ENCODE measurements around the gene CSMD2.

The CSMD2 gene

GRCh38 chr1:33758698-33759097, 406.3 kb downstream of the CSMD2 start:
- no peak for DNase-seq (ENCODE audit: low read depth in 2 of 2)

- DNase-seq (ENCODE audit: low read depth in 2 of 2) = no peak
These were observed 411.8 kb downstream of the CSMD2 start for GRCh38 chr1:33753087-33753856.

GRCh38 chr1:33745942-33746341, 419.1 kb downstream of the CSMD2 start:
- DNase-seq (ENCODE audit: low read depth in 2 of 2) = no peak

- DNase-seq (ENCODE audit: low read depth in 2 of 2) = no peak
These were observed 421.6 kb downstream of the CSMD2 start for GRCh38 chr1:33743221-33743998.

- no peak for DNase-seq (ENCODE audit: low read depth in 2 of 2)
These were observed 422.4 kb downstream of the CSMD2 start for GRCh38 chr1:33742663-33743062.

GRCh38 chr1:33741749-33742148, 423.3 kb downstream of the CSMD2 start:
- no peak for DNase-seq (ENCODE audit: low read depth in 2 of 2)

GRCh38 chr1:33740040-33740744, 424.8 kb downstream of the CSMD2 start:
- DNase-seq (ENCODE audit: low read depth in 2 of 2) = no peak

GRCh38 chr1:33738976-33739375, 426.1 kb downstream of the CSMD2 start:
- DNase-seq (ENCODE audit: low read depth in 2 of 2) = no peak

GRCh38 chr1:33738536-33738935, 426.5 kb downstream of the CSMD2 start:
- DNase-seq (ENCODE audit: low read depth in 2 of 2) = no peak

GRCh38 chr1:33736496-33736895, 428.5 kb downstream of the CSMD2 start:
- no peak for DNase-seq (ENCODE audit: low read depth in 2 of 2)

GRCh38 chr1:33735624-33736023, 429.4 kb downstream of the CSMD2 start:
- DNase-seq (ENCODE audit: low read depth in 2 of 2) = no peak

- no peak for DNase-seq (ENCODE audit: low read depth in 2 of 2)
These were observed 437.7 kb downstream of the CSMD2 start for GRCh38 chr1:33727310-33727709.

- DNase-seq (ENCODE audit: low read depth in 2 of 2) = no peak
These were observed 438.7 kb downstream of the CSMD2 start for GRCh38 chr1:33726274-33726804.

- no peak for DNase-seq (ENCODE audit: low read depth in 2 of 2)
These were observed 439.4 kb downstream of the CSMD2 start for GRCh38 chr1:33725556-33726160.

- no peak for DNase-seq (ENCODE audit: low read depth in 2 of 2)
These were observed 440.0 kb downstream of the CSMD2 start for GRCh38 chr1:33725037-33725436.

- DNase-seq (ENCODE audit: low read depth in 2 of 2) = no peak
These were observed 440.7 kb downstream of the CSMD2 start for GRCh38 chr1:33724348-33724747.

- no peak for DNase-seq (ENCODE audit: low read depth in 2 of 2)
These were observed 441.8 kb downstream of the CSMD2 start for GRCh38 chr1:33723251-33723650.

GRCh38 chr1:33721301-33721815, 443.7 kb downstream of the CSMD2 start:
- DNase-seq (ENCODE audit: low read depth in 2 of 2) = no peak

- DNase-seq (ENCODE audit: low read depth in 2 of 2) = no peak
These were observed 445.0 kb downstream of the CSMD2 start for GRCh38 chr1:33719771-33720670.

- no peak for DNase-seq (ENCODE audit: low read depth in 2 of 2)
These were observed 445.7 kb downstream of the CSMD2 start for GRCh38 chr1:33719326-33719725.

- no peak for DNase-seq (ENCODE audit: low read depth in 2 of 2)
These were observed 446.8 kb downstream of the CSMD2 start for GRCh38 chr1:33718186-33718585.
